B cell (primary cell): ENCODE measurements around the gene RPL7L1. TPM values are rescaled to one million over a fixed set of nuclear protein-coding genes. Genes with fewer than 3 reads are reported as not detected.

Experiments
- ATAC-seq: fragments of 200-7000 bp; cut with Tn5 transposase; one replicate; pipeline ENCODE4 v1.10.0; 2021; ENCODE audit warnings: low read depth, mild to moderate bottlenecking, moderate number of reproducible peaks, moderate library complexity
- CTCF ChIA-PET: fragments of 350-600 bp; sonication (Branson Sonifier 250); formaldehyde crosslinking; loops from one replicate; lab custom pipeline; 2021; ENCODE audit warnings: antibody characterized with exemption, inconsistent platforms; lab: Charles Lee
- POLR2A ChIA-PET: fragments of 350-600 bp; sonication (Branson Sonifier 250); formaldehyde crosslinking; loops from one replicate; lab custom pipeline; 2021; ENCODE audit warnings: antibody characterized with exemption; lab: Charles Lee
- DNase-seq: peaks from one replicate; pipeline ENCODE4 v3.0.0; 2013
- H2AFZ ChIP-seq: 2 replicates; pipeline ENCODE4 v1.6.1; 2012; ENCODE audit warnings: mild to moderate bottlenecking, low read depth, low read length; ENCODE audit not compliant: insufficient read depth, poor library complexity, severe bottlenecking
- H3K27ac ChIP-seq, 2 donors: 1 replicate in 1 of 2; 2 replicates in 1 of 2; pipeline ENCODE4 v1.5.1; 2012 to 2013; ENCODE audit warnings: low read length in 2 of 2, mild to moderate bottlenecking in 2 of 2, moderate library complexity in 1 of 2
- H3K27me3 ChIP-seq, 4 experiments: fragments of 200-600 bp in 1 of 4; sonication (generic) in 1 of 4; replicated peaks in 1 of 4; 1 replicate in 2 of 4; 2 replicates in 2 of 4; pipeline versions ENCODE4 v1.6.1 to v1.7.0; 2013 to 2016; ENCODE audit warnings: low read length in 3 of 4, mild to moderate bottlenecking in 2 of 4, mixed read lengths in 1 of 4, moderate library complexity in 1 of 4; ENCODE audit not compliant: insufficient read depth in 4 of 4, control insufficient read depth in 3 of 4; ENCODE audit errors: control extremely low read depth in 1 of 4
- H3K36me3 ChIP-seq, 2 experiments: replicated peaks in 1 of 2; 1 replicate in 1 of 2; 2 replicates in 1 of 2; pipeline versions ENCODE4 v1.6.1 to v1.7.1; 2013; ENCODE audit warnings: low read length in 1 of 2; ENCODE audit not compliant: insufficient read depth in 2 of 2, control insufficient read depth in 1 of 2; ENCODE audit errors: control extremely low read depth in 1 of 2, extremely low read depth in 1 of 2
- H3K4me1 ChIP-seq, 2 donors: fragments of 200-600 bp in 1 of 2; sonication (generic) in 1 of 2; 1 replicate in 1 of 2; 2 replicates in 1 of 2; pipeline versions ENCODE4 v1.5.1 to v1.6.1; 2013 to 2017; ENCODE audit warnings: low read length in 2 of 2; ENCODE audit not compliant: control insufficient read depth in 2 of 2, insufficient read depth in 2 of 2
- H3K4me2 ChIP-seq: replicated peaks from 2 replicates; pipeline ENCODE3; 2012; ENCODE audit warnings: mild to moderate bottlenecking, low read depth, low read length; ENCODE audit not compliant: poor library complexity, severe bottlenecking
- H3K4me3 ChIP-seq, 5 experiments: fragments of 200-600 bp in 1 of 5; sonication (generic) in 1 of 5; 1 replicate in 3 of 5; 2 replicates in 2 of 5; pipeline versions ENCODE4 v1.5.1 to v1.7.0; 2011 to 2016; ENCODE audit warnings: low read length in 4 of 5, mild to moderate bottlenecking in 4 of 5, low read depth in 2 of 5, control low read depth in 1 of 5, moderate library complexity in 1 of 5; ENCODE audit not compliant: insufficient read depth in 1 of 5; ENCODE audit errors: control extremely low read depth in 1 of 5, extremely low read depth in 1 of 5
- H3K79me2 ChIP-seq: fragments of 200-600 bp; sonication (generic); one replicate; pipeline ENCODE4 v1.6.0; 2016; ENCODE audit warnings: low read length; ENCODE audit not compliant: control insufficient read depth, insufficient read depth
- H3K9ac ChIP-seq: fragments of 200-600 bp; sonication (generic); 2 replicates; pipeline ENCODE4 v1.6.1; 2017; ENCODE audit warnings: mild to moderate bottlenecking, low read length, moderate library complexity
- H3K9me3 ChIP-seq, 3 donors: one replicate each; pipeline versions ENCODE4 v1.6.1 to v1.7.1; 2013; ENCODE audit warnings: low read length in 2 of 3; ENCODE audit not compliant: control insufficient read depth in 2 of 3, insufficient read depth in 1 of 3; ENCODE audit errors: control extremely low read depth in 1 of 3
- H4K20me1 ChIP-seq: 2 replicates; pipeline ENCODE4 v1.6.0; 2012; ENCODE audit warnings: mild to moderate bottlenecking, low read length; ENCODE audit not compliant: insufficient read depth, control insufficient read depth, poor library complexity, severe bottlenecking
- H3K27ac Mint-ChIP-seq: one replicate; pipeline ENCODE4 v1.8.0; 2021; ENCODE audit warnings: mixed read lengths
- H3K27me3 Mint-ChIP-seq: one replicate; pipeline ENCODE4 v1.8.0; 2021; ENCODE audit warnings: mixed read lengths
- H3K4me1 Mint-ChIP-seq: one replicate; pipeline ENCODE4 v1.8.0; 2021; ENCODE audit warnings: mixed read lengths
- H3K4me3 Mint-ChIP-seq: one replicate; pipeline ENCODE4 v1.8.0; 2021; ENCODE audit warnings: mixed read lengths
- H3K9me3 Mint-ChIP-seq: one replicate; pipeline ENCODE4 v1.8.0; 2022; ENCODE audit warnings: mixed read lengths; ENCODE audit not compliant: insufficient read depth
- EZH2 ChIP-seq: IDR thresholded peaks from 2 replicates; pipeline ENCODE4 v1.6.1; 2012; ENCODE audit warnings: borderline replicate concordance, low read depth, mild to moderate bottlenecking, moderate library complexity, low read length; ENCODE audit not compliant: insufficient read depth, poor library complexity, severe bottlenecking
- WGBS: methylation state at CpG from one replicate; pipeline ENCODE4 v1.1.5; 2013; ENCODE audit warnings: missing lambda C conversion rate; ENCODE audit not compliant: insufficient coverage; 5-methylcytosine and 5-hydroxymethylcytosine counted together
- intact Hi-C: fragments of 100-400 bp; cut with micrococcal nuclease; formaldehyde crosslinking; loops from one replicate; pipeline ENCODE4 v1.10.0; 2022
- polyA plus RNA-seq: library from polyadenylated mRNA; depleted of rRNA; stranded (reverse); fragments of >200 nt; gene quantifications from 2 replicates; pipeline ENCODE4 v1.2.3, GENCODE V29; 2012
- total RNA-seq, 2 donors: library from RNA; stranded (reverse); fragments of 120-200 nt in 1 of 2; gene quantifications; 1 replicate in 1 of 2; 2 replicates in 1 of 2; pipeline versions ENCODE4 v1.2.3 to v1.2.4, GENCODE V29; 2013 to 2022
- TF ChIP-seq, protein P1 (sequence below): fragments of 200-600 bp; IDR thresholded peaks from one replicate; pipeline ENCODE4 v1.8.0; 2022; ENCODE audit warnings: antibody characterized with exemption, mild to moderate bottlenecking

The RPL7L1 gene
- total and polyA plus RNA-seq, 2 donors (not counting 1 experiment from before 2014, with no cell fraction given), result 14.5 to 100 TPM

DNA sequence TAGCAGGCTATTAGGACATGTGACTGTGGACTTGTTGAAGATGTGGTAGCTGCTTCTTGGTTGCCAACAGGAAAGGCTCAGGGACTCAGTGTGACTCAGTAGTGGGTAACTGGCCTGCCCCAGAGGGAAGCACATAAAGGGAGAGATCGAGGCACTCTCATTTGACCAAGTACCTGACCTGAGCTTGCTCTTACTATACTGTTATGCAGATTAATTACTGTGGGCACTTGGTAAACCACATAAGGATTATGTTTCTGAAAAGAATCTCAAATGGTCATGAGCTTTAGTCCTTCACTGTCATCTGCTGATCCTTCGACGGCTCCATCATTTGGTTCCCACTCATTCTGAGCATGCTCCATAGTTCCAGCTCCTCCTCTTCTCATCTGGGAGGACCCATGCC, 48.2 kb upstream of the RPL7L1 start:
- Histone ChIP-seq H3K9me3 (no peaks in the 10 kb centered on the region), H3K9ac (no peak overlapping the region), H3K4me2 (no peak overlapping the region), H4K20me1 (peaks cover 6% of the 10 kb centered on the region), H2AFZ (no peak overlapping the region), H3K4me3 (no peak overlapping the region), H3K79me2 (peaks cover 43% of the 10 kb centered on the region), H3K27me3 (no peaks in the 10 kb centered on the region), H3K4me1 (no peaks in the 10 kb centered on the region), H3K36me3 (peaks cover 18 to 53% of the 10 kb centered on the region in 2 experiments), H3K27ac (no peak overlapping the region)
- WGBS, result 100% methylated on average over 3 of the region's 3 CpGs
- Mint-ChIP-seq H3K9me3 (no peaks in the 10 kb centered on the region), H3K27ac (peak overlapping the region; percentile 41), H3K27me3 (no peaks in the 10 kb centered on the region), H3K4me1 (peaks cover 5% of the 10 kb centered on the region), H3K4me3 (no peak overlapping the region)
- DNase-seq, result no peak
- no peak for TF ChIP-seq EZH2
- TF ChIP-seq, protein P1, sequence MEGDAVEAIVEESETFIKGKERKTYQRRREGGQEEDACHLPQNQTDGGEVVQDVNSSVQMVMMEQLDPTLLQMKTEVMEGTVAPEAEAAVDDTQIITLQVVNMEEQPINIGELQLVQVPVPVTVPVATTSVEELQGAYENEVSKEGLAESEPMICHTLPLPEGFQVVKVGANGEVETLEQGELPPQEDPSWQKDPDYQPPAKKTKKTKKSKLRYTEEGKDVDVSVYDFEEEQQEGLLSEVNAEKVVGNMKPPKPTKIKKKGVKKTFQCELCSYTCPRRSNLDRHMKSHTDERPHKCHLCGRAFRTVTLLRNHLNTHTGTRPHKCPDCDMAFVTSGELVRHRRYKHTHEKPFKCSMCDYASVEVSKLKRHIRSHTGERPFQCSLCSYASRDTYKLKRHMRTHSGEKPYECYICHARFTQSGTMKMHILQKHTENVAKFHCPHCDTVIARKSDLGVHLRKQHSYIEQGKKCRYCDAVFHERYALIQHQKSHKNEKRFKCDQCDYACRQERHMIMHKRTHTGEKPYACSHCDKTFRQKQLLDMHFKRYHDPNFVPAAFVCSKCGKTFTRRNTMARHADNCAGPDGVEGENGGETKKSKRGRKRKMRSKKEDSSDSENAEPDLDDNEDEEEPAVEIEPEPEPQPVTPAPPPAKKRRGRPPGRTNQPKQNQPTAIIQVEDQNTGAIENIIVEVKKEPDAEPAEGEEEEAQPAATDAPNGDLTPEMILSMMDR, result no peak
- CTCF ChIA-PET, result interaction anchor here (0.6 to 1.2 kb wide), 3 partner anchors 42 to 170 kb away, joined by 3 to 5 read pairs (median 3); no protein-coding TSS in a partner anchor
- POLR2A ChIA-PET, result no interaction called here
- no peak for ATAC-seq
- intact Hi-C loops, result no loop called here

DNA sequence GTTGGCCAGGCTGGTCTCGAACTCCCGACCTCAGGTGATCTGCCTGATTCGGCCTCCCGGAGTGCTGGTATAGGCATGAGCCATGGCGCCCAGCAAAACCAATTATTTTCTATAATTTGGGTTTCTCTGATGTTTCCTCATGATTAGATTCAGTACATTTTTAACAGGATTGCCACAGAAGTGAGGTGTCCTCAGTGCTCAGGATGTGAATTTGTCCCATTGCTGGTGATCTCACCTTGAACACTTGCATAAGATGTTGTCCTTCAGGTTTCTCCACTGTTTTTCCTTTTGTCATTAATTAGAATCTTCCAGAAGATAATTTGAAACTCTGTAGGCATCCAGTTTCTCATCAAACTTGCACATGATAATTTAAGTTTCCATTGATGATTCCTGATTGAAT, 45.4 kb upstream of the RPL7L1 start:
- Histone ChIP-seq H2AFZ (no peak overlapping the region), H3K4me1 (no peaks in the 10 kb centered on the region), H3K4me2 (no peak overlapping the region), H3K4me3 (no peak overlapping the region), H3K9ac (no peak overlapping the region), H3K79me2 (peaks cover 49% of the 10 kb centered on the region), H3K27me3 (no peaks in the 10 kb centered on the region), H4K20me1 (peaks cover 6% of the 10 kb centered on the region), H3K9me3 (no peaks in the 10 kb centered on the region), H3K36me3 (peaks cover 12 to 41% of the 10 kb centered on the region in 2 experiments), H3K27ac (no peak overlapping the region)
- ChIA-PET POLR2A (no interaction called here), CTCF (no interaction called here)
- Mint-ChIP-seq H3K27ac (no peak overlapping the region), H3K9me3 (no peaks in the 10 kb centered on the region), H3K4me1 (peaks cover 5% of the 10 kb centered on the region), H3K4me3 (no peak overlapping the region), H3K27me3 (no peaks in the 10 kb centered on the region)
- 100% methylated on average over 3 of the region's 5 CpGs for WGBS
- TF ChIP-seq EZH2, result no peak
- TF ChIP-seq, protein P1, result no peak
- no peak for DNase-seq
- intact Hi-C loops, result no loop called here
- no peak for ATAC-seq
